ENCODE results near the gene TUBGCP6.

The TUBGCP6 gene

DNA sequence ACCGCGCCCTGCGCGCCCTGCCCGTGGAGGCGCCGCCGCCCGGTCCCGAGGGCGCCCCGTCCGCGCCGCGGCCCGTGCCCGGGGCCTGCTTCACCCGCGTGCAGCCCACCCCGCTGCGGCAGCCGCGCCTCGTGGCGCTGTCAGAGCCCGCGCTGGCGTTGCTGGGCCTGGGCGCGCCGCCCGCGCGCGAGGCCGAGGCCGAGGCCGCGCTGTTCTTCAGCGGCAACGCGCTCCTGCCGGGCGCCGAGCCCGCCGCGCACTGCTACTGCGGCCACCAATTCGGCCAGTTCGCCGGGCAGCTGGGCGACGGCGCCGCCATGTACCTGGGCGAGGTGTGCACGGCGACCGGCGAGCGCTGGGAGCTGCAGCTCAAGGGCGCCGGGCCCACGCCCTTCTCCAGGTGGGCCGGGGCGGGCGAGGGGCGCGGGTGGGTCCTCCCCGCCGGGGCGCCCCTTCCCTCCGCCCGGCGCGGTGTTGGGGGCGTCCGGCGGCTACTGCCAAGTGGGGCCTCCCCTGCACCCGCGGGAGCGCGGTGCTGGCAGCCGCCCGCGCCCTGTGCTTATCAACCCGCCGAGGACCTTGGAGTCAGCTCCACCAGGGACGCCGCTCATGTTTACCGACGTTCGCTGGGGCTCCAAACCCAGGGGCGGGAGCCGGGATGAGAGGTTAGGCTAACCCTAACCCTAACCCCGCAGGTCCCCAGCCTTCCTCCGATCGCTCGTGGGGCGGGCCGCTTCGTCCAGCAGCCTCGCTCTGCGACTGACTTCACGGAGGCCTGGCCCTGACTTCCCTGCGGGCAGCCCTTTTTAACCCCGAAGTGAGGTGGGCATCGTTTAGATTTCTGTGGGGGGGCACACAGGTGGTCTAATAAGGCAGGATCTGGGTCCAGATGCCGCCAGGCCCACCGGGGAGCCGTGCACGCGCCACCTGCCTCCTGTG lies 43.4 kb downstream of the TUBGCP6 start:
- in situ Hi-C loops (cut with MboI; ENCODE audit: low sequenced_read_pairs): loop anchor here (25.0 kb wide), 2 partner anchors 264 to 439 kb away; no protein-coding TSS in a partner anchor

DNA sequence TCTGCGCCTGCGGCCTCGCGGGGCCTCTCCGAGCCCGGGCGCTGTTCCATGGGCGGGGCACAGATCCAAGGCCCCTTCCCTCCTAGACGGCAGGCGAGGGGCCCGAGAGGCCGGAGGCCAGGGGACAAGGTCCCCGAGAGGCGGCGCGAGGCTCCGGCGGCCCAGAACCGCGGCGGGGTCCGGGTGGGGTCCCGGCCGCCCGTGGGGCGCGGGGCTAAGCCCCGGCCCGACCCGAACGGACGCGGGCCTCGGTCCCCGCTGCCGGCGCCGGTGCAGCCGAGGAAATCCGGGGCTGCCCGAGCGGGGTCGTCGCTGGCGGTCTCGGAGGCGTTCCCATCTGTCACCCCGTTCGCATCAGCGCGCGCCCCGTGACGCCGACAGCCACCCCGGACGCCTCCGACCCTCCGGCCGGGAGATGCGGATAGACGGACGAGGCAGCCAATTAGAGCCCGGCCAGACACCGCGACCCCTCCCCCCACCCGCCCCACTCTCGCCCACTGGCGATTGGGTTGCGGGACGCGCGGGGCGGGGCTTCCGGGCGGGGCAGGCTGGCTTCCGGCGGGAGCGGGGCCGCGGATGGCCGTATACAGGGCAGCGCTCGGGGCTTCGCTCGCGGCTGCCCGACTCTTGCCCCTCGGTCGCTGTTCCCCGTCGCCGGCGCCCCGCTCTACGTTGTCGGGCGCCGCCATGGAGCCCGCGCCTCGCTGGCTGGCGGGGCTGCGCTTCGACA lies 44.2 kb downstream of the TUBGCP6 start, which contains the start of gene SELENOO:
Gene SELENOO, plus strand, starts transcription at position 551 of the 730 bp plus-strand sequence. Its CDS starts 26 bp downstream, at position 577.
- in situ Hi-C loops (cut with MboI; ENCODE audit: low sequenced_read_pairs): loop anchor here (25.0 kb wide), 2 partner anchors 263 to 438 kb away; no protein-coding TSS in a partner anchor

DNA sequence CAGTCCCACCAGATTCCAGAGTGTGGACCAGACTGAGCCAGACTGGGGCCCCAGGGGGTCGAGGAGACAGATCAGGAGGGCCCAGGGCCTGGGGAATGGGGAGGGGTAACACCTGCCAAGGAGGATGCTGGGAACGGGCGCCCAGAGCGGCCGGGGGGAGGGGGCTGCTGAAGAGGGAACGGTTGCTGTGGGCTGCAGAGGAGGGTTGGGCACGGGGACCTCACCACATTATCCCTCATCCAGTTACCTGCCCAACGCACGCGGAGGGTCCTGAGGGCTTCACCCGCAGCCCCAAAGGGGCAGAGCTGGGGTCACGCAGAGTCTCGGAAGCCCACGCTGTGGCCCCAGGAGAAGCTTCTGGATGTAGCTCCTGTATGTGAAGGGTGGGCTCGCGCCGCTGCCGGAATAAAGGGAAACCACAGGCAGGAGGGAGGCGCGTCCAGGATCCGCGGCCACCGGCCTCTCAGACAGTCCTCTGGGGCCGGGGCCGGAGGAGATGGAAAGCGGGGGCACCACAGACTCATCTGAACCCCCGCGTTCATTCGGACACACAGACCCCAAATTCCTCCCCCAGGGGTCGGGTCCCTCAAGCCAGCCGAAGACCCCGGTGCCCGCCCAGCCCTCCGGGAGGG lies 44.9 kb downstream of the TUBGCP6 start:
- in situ Hi-C loops (cut with MboI; ENCODE audit: low sequenced_read_pairs): loop anchor here (25.0 kb wide), 2 partner anchors 263 to 438 kb away; no protein-coding TSS in a partner anchor

DNA sequence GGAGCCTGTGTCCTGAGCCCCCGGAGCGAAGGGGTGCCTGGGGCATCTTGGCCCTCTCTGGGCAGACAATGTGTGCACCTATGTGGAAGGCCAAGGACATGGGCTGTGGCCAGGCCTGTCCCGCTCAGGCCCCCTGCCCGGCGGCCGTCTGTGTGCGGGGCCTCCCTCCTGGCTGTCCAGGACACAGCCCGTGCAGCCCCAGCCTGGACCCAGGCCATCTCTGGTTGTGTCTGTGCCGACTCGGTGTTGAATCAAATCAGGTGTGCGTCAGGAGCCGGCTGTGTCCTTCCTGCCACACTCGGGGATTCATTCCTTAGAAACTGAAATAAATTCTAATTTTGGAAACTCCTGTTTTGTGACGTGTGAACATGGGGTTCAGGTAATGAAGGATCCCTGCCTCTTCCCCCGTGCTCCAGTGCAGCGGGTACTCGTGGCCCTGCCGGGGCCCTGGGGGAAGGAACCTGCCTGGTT lies 45.5 kb downstream of the TUBGCP6 start:
- in situ Hi-C loops (cut with MboI; ENCODE audit: low sequenced_read_pairs): no loop called here

DNA sequence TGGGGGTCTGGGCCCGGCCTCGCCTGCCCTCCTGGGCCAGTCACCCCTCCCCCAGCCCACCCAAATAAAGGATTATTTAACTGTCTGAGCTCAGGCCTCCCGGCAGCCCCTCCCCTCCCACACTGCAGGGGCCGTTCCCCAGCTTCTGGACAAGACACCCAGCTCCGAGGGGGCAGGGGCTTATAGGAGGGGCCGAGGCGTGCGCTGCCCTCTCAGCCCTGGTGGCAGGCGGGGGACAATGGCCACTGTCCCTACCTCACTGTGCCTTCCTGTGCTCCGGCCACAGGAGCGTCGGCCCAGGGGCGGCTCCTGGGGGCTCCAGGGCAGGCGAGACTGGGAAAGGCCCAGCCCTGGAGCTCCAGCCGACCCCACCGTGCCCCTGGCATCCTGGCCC lies 46.2 kb downstream of the TUBGCP6 start:
- in situ Hi-C loops (cut with MboI; ENCODE audit: low sequenced_read_pairs): no loop called here

DNA sequence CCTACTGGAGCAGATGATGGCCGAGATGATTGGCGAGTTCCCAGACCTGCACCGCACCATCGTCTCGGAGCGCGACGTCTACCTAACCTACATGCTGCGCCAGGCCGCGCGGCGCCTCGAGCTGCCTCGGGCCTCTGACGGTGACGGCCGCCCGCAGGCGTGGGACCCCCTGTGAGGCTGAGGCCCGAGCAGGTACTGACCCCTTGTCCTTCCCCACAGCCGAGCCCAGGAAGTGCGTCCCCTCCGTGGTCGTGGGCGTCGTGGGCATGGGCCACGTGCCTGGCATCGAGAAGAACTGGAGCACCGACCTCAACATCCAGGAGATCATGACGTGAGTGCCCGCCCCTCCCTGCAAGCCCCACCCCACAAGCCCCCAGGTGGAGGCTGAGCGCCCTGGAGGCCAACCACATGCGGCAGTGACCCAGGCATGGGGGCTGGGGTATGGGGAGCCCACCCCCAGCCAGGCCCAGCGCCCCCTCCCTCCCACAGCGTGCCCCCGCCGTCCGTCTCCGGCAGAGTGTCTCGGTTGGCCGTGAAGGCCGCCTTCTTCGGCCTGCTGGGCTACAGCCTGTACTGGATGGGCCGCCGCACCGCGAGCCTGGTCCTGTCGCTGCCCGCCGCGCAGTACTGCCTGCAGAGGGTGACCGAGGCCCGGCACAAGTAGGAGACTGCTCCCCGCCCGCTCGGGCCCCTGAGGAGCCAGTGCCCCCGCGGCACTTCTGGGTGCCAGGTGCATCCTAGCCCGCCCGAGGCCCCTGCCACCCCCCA lies 46.8 kb downstream of the TUBGCP6 start:
- in situ Hi-C loops (cut with MboI; ENCODE audit: low sequenced_read_pairs): no loop called here

DNA sequence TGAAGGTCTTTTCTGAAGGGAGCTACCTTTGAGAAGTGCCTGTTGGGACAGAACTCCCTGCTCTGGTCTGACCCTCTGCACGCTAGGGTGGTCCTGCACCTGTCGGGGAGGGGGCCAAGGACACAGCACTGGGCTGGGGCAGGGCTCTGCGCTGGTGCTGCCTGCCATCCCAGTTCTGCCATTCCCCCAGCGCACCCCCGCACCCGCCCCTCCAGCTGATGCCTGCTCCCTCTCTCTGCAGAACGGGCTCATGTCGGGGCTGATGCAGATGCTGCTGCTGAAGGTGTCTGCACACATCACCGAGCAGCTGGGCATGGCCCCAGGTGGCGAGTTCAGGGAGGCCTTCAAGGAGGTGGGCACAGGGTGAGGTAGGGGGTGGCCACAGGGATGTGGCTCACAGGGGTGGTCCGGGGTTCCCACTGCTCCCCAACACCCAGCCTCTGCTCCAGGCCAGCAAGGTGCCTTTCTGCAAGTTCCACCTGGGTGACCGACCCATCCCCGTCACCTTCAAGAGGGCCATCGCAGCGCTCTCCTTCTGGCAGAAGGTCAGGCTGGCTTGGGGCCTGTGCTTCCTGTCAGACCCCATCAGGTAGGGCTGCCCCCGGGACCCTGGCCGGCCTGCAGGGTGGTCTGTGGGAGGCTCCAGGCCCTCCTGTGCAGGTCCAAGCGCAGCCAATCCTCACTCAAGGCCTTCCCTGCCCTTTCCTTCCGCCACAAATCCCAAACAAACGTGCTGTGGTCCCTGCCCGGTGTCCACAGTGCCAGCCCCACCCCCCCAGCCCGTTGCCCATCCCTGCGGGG lies 47.6 kb downstream of the TUBGCP6 start:
- in situ Hi-C loops (cut with MboI; ENCODE audit: low sequenced_read_pairs): no loop called here

DNA sequence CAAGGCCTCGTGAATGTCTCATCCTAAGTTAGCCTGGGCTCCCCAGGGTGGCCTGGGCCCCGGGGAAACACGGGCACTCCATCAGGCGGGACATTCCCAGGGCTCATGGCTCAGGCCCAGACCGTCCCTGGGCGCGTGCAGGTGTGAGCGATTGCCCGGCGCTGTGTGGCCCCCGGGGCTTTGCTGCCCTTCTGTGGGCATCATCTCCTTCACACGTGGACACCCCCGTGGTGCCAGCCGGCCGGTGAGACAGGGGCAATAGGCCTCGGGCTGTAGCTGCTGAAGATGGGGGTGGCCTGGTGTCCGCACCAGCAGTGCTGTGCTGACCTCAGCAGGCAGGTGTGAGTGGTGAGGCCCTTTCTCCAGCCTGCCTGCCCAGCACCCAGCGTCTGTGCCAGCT lies 48.6 kb downstream of the TUBGCP6 start:
- in situ Hi-C loops (cut with MboI; ENCODE audit: low sequenced_read_pairs): no loop called here

DNA sequence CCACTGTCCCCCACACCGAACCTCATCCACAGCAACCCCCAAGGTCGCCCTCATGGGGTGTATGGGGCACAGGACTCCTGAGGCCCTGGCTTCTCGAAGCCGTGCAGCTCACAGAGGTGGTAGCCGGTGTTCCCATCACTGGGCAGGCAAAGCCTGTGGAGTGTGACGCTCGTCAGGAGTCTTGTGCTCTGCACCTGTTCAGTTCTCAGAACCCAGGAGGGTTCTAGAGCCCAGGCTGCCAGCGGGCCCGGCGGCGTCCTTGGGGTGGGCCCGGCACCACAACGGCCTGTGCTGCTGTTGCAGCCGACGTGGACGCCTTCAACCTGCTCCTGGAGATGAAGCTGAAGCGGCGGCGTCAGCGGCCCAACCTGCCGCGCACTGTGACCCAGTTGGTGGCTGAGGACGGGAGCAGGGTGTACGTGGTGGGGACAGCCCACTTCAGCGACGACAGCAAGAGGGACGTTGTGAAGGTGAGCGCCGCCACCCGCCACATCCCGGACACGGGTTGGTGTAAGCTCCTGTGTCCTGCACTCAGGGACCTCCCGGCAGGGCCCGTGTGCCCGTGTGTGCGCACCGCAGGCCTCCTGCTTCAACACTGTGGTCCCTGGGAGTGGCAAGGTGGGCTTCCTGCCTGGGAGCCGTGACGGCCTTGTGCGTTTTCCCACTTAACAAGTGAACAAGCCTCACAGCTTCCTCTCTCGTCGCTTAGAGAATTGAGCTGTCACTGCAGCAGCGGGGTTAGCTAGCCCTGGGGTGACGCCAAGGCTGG lies 50.6 kb downstream of the TUBGCP6 start:
- in situ Hi-C loops (cut with MboI; ENCODE audit: low sequenced_read_pairs): no loop called here

DNA sequence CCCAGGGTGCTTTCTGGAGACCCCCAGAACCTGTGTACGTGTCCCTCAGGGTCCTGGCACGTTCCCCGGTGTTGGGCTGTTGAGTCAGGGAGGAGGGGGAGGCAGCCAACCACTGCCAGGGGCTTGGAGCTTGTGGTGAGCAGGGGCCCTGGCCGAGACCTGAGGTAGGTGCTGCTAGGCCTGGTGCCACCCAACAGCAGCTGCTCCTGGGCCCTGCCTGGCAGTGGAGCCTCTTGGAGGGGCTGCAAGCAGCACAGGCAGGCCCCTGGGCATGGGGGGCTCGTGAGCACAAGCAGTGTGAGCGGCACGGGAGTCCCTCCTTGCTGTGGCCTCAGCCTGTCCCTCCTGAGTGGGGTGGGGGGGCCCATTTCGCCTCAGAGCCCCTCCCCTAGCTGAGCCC lies 51.2 kb downstream of the TUBGCP6 start:
- in situ Hi-C loops (cut with MboI; ENCODE audit: low sequenced_read_pairs): no loop called here

DNA sequence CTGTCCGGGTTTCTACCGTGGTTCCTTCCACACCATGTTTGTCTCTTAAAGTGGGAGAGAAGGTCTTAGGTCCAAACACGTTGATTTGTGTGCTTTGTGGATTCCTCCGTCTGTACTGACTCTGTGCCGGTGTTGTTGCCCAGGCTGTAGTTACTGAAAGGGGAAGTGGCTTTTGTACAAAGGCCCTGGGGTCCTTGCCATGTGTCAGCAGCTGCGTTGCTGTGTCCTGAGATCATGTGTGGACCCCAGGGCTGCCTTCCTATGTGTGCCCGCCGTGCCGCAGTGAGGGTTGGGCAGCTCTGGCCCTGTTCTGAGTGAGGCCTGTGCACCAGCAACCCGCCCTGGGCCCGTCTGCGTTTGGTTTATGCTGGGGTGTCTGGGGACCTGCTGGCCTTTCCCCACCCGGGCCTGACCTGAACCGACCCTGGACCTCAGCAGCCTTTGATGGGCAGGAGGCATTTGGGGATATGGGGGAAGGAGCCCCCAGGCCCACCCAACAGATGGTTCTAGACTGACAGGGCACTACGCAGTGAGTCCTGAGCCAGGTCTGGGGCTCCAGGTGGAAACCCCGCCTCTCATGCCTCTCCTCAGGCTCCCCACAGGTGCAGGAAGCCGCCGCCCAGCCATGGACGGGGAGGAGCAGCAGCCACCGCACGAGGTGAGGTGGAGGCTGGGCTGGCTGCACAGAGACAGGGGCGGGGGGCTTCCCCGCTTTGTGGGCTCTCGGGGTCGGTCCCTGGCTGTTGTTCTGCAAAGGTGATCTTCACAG lies 52.2 kb downstream of the TUBGCP6 start:
- in situ Hi-C loops (cut with MboI; ENCODE audit: low sequenced_read_pairs): no loop called here

DNA sequence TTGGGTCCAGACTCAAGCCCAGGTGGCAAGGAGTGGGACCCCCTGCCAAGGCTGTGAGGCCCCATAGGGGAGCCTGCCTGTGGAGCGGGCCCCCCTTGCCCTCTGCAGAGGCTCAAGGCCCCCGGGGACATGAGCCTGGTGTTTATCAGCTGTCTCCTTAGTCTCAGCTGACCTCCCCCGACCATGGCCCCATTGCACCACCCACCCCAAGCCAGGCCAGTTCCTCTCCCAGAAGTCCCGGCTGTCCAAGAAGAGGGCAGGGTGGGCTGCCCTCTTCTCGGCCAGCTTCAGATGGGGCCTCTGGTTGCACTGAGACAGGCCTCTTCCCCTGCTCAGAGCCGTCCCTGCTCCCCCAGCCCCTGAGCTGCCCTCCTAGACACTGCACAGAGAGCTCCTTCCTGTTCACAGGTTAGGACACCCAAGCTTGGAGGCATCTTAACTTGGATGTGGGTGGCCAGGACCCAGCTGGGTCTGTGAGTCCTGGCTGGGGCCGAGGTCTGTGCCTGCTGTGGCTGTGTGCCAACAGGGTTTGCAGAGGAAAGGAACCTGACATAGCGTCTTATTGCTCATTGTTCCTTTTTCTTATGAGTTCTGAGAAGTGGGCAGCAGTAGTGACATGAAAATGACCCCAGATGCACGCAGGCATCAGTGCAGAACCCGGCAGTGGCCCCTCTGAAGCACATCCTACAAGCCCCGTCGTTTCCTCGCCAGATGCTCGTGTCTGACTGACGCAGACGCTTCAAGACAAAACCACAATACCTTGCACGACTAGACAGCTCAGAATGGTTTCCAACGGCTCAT lies 53.7 kb downstream of the TUBGCP6 start:
- in situ Hi-C loops (cut with MboI; ENCODE audit: low sequenced_read_pairs): no loop called here

DNA sequence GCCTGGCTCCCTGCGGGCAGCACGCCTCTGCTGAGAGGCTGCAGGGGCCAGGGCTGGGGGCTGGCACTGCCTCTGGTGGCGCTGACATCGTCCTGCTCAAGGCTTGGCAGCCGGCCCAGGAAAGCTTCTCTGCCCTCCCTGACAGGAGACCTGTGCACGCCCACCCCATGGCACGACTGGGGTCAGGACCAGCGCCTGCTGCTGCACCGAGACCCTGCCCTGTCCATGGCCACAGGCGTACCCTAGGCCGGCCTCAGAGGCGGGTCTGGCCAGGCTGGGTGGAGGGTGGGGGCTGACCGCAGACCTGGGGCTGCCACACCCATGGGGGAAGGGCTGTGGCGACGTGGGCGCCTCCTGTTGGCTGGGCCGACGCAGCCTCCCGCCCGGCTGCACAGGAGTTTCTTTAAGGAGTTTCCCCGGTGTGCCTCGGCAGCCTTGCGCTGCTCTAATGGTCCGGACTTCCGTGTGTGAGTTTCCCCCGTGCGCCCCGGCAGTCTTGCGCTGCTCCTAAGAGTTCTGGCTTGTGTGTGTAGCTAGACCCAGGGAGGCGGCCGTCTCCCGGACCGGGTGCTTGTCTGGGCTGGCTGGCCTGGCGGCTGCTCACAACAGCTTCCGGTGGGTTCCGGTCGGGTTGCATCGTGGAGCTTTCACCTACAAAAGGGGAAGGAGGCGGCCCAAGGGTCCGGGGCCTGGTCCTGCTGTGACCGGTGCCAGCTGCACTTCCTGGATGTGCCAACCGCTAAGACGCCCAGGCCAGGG lies 54.5 kb downstream of the TUBGCP6 start:
- in situ Hi-C loops (cut with MboI; ENCODE audit: low sequenced_read_pairs): no loop called here

DNA sequence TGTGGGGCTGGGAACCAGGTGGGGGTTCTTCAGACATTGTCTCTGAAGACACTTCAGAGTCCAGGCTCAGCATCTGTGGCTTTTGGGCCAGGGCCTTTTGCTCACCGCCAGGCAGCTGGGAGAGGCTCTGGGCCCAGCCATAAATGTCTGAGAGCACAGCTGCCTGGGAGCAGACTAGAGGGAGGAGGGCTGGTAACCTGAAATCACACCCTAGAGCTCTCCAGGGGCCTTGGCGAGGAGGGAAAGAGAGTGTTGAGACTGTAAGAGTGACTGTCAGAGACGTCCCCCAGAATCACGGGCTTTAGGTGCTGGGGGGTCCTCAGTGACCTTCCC lies 55.0 kb downstream of the TUBGCP6 start:
- in situ Hi-C loops (cut with MboI; ENCODE audit: low sequenced_read_pairs): no loop called here

DNA sequence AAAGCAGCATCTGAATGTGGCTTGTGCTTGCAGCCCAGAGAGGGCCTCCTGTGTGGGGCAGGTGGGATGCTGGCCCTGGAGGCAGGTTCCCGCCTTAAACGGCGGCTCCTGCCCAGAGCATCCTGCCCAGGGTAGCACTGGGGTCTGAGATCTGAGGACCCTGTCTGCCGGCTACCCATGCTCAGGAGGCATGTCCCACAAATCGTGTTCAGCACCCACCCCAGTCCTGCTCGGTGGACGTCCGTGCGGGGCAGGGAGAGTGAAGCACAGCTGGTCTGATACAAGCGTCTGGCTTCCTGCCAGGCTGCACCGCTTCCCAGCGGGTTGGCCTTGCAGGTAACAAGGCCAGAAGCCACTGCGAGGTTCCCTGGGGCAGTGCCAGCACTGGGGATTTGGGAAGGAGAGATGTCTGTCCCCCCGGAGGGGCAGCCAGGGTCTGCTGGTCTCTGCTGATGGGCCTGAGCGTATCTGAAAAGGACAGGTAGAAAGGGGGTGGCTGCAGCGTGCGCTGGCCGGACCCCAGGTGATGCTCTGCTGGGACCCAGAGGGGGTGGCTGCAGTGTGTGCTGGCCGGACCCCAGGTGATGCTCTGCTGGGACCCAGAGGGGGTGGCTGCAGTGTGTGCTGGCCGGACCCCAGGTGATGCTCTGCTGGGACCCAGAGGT lies 55.5 kb downstream of the TUBGCP6 start:
- in situ Hi-C loops (cut with MboI; ENCODE audit: low sequenced_read_pairs): no loop called here

DNA sequence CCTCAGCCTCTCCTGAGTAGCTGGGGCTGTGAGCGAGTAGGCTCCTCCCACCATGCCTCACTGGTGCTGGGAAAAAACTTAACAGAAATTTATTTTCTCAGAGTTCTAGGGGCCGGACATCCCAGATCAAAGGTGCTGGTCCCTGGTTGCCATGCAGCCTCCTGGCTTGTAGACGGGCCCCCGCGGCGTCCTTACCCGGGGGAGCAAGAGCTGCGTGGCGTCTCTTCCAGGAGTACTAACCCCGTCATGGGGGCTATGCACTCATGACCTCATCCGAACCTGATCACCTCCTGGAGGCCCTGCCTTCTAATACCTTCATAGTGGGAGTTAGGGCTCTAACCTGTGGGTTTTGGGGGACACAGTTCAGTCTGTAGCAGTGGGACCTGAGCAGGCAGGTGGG lies 56.5 kb downstream of the TUBGCP6 start:
- in situ Hi-C loops (cut with MboI; ENCODE audit: low sequenced_read_pairs): no loop called here
